A549 (cell line): ENCODE measurements around the gene PPIH.

ENCODE experiments used
- CEBPB ChIP-seq, 2 experiments: fragments of >200 bp in 1 of 2; sonication (Bioruptor Twin) in 1 of 2; formaldehyde crosslinking in 1 of 2; IDR thresholded peaks; 2 replicates each; pipeline ENCODE4 v1.6.1; 2012 to 2016
- CTCF ChIP-seq: fragments of >200 bp; sonication (Bioruptor Twin); formaldehyde crosslinking; IDR thresholded peaks from 3 replicates; pipeline ENCODE4 v1.5.1; 2016
- RFX5 ChIP-seq: fragments of 450-650 bp; IDR thresholded peaks from 2 replicates; pipeline ENCODE4 v1.7.1; 2014; ENCODE audit warnings: antibody characterized with exemption, mild to moderate bottlenecking, moderate library complexity

GRCh38 chr1:42690477-42691156 lies 32.4 kb downstream of the PPIH start:
- TF ChIP-seq CTCF (no peak), RFX5 (no peak), CEBPB (IDR thresholded peaks at IDR 0.05) (no peak)
